C1 segment of cervical spinal cord (tissue), 14 donors: ENCODE results near the gene NTSR1.

Experiments used
- DNase-seq, 14 donors: peaks; one replicate each; lab custom pipeline; 2025; lab: John Stamatoyannopoulos, UW

NTSR1 gene

DNA sequence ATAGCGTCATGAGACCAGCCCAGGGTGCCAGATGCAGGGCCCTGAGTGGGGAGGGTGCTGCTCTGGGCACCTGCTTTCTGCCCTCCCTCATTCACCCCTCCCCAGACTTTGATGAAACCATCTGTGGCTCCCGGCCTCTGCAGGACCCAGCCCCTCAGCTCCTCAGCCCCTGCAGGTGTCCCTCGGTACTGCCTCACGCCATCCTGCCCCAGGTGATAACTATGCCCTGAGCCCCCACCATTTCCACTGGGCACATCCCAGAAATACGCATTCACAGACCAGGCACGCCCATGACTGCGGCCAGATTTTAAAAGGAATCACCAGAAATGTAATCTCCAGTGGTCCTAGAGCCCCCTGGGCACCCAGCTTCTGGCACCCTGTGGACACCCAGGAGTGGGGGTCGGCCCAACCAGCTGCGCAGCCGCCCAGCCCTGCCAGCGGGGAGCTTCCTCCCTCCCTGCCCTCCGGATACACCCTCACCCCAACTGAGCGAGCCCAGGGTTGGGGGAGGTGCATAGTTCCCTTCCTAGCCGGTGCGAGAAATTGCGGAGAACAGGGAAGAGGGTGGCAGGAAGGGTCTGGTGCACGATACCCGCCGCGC lies 615 bp upstream of the NTSR1 start:
- DNase-seq, result no peak

DNA sequence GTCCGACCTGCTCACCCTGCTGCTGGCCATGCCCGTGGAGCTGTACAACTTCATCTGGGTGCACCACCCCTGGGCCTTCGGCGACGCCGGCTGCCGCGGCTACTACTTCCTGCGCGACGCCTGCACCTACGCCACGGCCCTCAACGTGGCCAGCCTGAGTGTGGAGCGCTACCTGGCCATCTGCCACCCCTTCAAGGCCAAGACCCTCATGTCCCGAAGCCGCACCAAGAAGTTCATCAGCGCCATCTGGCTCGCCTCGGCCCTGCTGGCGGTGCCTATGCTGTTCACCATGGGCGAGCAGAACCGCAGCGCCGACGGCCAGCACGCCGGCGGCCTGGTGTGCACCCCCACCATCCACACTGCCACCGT lies 885 bp downstream of the NTSR1 start:
- DNase-seq, result no peak

DNA sequence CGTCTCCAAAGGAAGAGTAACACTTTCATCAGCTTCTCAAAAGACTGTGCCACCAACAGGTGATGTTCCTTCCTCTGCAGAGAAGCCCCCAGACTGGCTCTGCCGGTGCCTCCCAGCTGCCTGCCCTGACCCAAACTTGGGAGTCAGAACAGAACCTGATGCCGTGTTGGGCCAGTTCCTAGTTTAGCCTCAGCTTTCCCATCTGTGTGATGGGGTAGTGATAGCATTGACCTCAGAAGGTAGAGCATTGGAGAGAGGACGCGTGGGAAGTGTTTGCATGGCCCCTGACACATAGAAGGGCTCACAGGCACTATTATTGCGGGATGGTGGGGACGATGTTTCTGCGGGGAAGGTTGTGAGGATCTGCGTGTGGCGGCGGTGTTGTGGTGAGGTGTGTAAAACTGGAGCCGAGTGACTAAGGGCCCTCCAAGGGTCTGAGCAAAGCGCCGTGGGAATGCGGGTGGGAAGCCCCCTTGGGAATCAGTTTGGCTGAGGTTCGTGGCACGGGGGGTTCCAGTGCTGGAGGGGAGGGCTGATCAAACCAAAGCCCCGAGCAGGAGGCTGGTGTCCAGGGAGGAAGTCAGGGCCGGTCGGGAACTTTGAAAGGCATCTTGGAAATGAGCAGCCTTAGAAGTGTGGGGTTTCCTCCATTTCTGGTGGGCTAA lies 1.7 kb downstream of the NTSR1 start:
- no peak for DNase-seq

DNA sequence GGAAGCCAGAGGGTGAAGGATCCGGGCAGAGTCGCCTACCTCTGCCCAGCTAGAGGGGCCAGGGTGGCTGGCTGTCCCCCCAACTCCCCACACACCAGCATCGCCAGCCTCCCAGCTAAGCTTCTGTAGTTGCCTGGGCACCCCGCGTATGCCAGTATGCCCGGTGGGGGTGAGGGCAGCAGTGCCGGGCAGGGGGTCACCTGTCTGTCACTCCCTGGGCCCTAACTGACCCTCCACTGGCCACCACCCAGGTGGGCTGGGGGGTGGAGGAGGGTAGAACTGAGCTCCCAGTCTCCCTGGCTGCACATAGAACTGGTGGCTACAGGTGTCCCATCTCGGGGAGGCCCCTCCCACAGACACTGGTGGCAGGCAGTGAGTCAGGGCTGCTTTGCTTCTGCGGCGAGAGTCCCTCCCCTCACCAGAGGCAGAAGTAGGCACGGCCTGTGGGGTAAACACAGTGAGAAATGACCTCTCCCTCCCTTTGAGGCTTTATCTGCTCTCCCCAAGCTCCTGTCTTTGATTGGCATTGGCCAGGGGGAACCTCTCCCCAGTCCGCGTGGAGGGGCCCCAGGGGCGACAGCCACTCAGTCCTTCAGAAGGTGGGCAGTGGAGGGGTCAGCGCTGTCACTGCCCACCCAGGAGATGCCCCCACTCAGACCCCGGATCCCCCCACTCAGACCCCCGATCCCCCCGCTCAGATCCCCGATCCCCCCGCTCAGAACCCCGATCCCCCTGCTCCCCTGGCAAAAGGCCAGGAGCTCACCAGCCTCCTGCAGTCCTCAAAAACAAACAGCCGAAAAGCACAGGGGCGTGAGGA lies 2.5 kb downstream of the NTSR1 start:
- DNase-seq, result no peak

DNA sequence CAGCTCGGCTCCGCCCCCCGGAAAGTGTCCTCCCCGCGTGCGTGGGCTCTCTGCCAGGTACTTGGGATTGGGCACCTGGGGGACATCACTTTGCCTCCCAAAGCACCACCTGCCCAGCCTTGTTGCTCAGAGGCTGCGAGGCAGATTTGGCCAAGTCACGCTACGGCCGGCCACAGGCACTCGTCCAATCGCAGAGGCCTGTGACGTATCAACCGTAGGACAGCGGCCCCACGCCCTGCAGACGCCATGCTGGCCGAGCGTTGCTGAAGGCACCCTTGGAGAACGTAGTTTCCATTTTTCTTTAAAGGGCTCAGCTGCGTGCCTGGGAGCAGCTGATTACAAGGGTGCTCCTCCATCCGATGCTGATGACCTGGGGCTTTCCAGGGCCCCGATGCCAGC lies 3.1 kb downstream of the NTSR1 start:
- no peak for DNase-seq

DNA sequence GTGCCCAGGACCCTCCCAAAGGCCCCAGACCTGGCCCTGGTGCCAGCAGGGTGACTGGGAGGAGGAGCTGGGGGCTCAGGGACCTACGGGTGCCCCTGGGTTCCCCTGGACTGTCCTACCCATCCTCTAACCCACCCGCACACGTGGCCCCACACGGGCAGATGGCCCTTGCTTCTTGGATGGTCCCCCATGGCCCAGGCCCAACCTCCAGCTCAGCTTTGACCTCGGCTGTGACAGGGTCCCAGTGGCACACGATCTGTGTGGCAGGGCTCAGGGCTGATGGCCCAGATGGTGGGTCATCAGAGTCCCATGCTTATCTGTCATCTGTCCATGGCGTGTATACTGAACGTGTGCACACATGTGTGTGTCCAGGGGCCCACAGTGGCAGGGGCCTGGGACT lies 4.0 kb downstream of the NTSR1 start:
- DNase-seq, result no peak

DNA sequence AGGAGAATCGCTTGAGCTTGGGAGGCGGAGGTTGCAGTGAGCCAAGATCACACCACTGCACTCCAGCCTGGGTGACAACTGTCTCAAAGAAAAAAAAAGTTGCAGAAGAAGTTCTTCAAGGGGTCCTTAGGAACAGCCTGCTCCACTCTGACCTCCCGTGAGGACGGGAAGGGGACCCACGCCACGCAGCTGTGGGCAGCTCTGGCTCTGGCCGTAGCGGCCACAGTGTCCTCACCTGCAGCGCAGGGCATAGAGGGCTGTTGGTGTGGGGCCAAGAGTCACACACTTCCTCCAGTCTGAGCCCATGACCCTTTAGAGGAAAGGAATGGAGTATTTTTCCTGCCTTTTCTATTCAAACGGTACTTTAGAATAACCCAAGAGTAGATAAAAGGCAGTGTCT lies 5.4 kb downstream of the NTSR1 start:
- DNase-seq, result no peak

DNA sequence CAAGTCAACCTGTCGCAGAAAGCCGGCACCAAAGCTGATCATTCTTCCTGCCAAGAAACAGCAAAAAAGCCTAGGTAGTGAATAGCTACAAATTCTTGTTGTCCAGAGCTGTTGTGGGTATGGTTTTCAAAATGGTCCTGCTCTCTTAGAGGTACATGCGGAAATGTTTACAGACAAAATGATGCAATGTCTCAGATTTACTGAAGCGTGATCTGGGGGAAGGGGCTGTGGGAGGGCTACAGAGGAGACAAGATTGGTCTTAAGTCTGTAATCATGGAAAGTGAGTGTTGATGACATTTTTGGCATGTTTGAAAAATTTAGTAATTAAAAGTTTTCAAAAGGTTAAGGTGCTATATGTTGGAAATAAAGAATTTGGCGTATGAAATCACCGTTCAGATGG lies 6.2 kb downstream of the NTSR1 start:
- no peak for DNase-seq

DNA sequence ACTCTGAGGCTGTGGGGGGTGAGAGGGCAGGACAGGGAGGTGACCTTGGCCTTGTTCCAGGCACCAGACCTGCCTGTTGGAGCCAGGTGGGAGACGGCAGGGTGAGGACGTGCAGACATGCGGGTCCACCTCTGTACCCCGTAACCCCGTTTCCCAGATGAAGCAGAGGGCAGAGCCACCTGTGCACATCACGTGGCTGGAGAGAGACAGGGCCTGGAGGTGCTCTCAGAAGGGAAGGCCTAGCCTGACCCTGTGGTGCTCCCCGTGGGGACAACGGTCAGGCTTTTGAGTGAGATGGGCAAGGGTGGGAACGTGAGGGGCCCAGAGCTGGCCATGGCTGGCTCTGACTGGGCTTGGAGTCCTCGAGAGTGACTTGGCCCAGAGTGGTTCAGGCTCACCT lies 6.6 kb downstream of the NTSR1 start:
- no peak for DNase-seq

DNA sequence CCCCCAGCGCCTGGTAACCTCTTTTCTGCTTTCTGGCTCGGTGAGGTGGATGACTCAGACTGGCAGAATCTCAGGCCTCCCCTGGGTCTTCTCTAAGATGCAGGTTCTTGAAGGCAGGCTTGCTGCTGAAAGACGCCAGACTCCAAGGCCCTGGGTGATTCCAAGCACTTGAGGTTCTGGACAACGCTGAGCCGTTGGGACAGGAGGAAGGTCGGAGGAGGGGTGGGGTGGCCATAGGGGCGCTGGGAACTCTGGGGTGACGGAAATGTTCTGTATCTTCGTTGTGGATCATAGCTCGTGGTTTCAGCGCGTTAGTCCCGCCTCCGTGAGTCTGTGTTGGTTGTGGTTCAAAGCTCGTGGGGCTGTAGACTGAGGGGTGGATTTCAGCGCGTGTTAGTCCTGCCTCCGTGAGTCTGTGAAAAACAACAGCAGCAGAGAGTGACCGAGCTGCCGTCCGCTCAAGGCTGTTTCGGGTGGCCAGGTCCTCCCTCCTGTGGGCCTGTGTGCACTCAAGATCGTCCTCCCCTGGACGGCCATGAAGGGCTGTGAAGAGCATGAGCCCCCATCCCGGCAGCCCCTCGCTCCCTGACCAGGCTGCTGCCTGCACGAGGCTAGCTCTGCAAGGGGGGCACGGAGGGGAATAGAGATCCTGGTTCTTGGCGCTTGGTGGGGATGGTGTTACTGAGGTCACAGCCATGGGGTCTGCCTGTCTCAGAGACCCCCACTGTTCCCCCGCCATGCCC lies 7.7 kb downstream of the NTSR1 start:
- no peak for DNase-seq

DNA sequence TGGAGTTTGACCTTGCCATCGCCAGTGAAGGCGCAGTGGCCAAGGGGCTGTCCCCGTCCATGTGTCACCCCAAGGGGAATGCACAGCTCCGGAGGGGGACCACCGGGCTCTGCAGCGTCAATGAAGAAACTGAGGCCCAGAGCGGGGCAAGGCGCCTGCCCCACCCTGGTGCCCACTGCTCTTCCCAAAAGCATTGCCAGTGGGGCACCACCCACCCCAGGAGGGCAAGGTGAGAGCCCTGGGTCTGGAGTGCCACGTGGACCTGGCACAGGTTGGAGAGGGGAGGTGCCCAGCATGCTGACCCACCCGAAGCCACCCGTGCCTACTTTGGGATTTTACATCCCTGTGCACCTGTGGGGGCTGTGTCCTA lies 8.3 kb downstream of the NTSR1 start:
- DNase-seq, result no peak

DNA sequence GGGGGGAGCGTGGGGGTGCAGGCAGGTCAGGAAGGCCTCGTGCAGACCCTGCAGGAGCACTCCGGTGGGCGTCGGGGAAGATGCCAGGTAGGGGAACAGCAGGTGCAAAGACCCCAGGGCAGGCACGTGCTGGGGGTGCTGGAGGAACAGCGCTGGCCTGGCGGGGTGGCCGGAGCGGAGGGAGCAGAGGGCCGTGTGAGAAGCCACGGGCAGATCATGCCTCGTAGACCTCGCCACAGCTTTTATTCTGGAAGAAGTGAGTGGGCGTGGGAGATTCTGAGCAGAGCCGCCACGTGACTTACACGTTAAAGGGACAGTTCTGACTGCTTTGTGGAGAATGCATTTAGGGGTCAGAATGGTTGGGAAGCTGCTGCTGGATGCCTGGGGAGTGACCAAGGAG lies 9.3 kb downstream of the NTSR1 start:
- DNase-seq, result no peak

DNA sequence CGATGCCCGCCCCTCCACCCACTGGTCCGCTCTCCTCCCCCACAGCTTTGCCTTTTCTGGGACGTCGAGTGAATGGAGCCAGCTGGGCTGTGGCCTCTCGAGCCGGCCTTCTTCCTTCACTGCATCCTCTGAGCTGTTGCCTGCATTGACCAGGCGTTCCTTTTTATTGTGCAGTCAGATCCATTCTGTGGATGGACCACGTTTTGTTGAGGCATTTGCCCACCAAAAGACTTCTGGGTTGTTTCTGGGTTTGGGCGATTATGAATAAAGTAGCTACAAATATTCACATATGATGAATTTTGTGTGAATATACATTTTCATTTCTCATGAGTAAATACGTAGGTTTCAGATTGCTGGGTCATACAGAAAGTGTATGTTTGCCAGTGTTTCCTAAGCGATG lies 9.9 kb downstream of the NTSR1 start:
- DNase-seq, result no peak

DNA sequence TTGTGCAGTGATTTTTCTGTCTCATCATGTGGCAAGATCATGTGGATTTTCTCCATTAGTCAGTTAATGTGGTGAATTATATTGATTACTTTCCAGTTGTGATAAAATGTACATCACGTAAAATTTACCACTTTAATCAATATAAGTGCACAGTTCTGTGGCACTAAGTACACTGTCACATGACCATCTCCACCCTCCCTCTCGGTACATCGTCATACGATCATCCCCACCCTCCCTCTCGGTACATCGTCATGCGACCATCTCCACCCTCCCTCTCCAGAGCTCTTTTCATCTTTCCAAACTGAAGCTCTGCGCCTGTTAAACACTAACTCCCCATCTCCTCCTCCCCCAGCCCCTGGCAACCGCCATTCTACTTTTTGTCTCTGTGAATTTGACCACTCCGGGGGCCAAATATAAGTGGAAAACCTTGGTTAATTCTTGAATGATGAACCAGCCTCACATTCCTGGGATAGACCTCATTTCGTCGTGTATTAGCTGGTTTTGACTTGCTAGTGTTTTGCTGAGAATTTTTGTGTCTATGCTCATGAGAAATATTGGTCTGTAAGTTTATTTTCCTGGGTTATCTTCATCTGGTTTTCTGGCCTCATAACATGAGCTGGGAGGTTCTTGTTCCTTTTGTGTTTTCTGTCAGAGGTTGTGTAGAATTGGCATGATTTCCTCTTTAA lies 10.8 kb downstream of the NTSR1 start:
- no peak for DNase-seq

DNA sequence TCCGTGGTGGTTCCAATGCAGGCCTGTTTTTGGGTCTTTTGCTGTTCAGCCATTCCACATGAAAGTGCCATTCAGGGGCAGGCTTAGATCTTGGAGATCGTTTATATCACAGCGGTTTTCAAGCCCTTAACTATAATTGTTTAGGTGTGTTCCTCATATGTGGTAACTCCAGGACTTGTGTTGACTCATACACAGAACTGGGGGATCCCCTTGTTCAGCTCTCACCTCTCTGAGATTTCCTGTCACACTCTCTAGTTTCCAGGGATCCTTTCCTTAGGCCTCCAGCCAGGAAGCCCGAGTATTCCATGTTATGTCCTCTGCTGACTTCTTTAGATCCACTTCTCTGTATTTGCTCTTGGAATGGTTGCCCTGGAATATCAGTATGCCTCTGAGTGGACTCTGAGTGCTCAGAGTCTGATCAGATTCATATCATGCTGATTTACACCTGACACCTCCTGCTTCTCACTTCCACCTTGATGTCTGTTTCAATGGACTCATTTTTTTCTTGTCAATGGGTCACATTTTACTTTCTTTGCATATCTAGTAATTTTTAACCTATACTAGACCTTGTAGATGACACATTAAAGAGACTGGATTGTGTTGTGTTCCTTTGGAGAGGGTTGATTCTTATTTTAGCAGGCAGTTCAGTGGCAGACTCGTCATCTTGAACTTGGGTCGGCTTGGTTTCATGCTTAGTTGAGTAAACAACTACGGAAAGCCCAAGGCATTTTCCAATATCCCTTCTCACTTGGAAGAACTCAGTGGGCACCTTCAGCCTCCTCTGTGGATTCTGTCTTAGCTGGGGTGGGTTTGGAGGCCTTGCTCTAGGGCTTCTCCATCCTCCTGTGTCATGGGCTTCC lies 13.1 kb downstream of the NTSR1 start:
- no peak for DNase-seq

DNA sequence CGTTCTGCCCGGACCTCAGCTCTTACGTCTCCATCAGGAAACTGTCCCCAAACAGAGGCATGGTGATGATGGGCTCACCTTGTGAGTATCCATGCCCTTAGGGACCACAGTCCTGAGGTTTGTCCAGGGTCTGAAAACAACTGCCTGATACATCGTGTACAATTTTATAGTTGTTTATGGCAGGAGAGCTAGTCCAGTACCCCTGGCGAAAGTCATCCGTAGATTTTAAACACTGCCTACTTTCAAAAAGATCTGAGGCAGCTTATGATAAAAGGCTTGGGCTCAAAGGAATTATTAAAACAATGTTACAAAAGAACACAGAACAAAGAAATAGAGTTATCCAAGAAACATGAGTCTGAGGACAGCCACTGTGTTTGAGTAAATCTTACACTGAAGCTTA lies 14.0 kb downstream of the NTSR1 start:
- DNase-seq, result no peak

DNA sequence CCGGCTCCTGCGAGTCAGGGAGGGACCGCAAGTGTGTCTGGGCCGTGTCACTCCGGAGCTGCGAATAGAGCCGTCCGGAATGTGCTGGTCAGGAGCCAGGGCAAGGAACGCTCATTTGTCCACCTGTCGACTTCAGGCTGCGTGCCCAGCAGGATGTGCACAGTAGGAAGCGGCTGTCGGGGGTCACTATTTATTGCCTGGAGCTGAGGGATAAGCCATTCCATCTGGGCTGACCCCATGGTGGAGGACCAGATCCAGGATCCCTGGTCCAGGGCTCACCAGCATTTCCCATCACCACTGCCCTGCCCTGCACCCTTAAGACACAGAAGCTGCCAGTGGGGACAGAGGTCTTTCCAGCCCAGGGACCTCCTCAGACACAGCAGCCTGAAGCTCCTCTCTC lies 14.7 kb downstream of the NTSR1 start:
- DNase-seq, result peak in 3 of 14 donors; percentile 16 to 41 (median 18)

DNA sequence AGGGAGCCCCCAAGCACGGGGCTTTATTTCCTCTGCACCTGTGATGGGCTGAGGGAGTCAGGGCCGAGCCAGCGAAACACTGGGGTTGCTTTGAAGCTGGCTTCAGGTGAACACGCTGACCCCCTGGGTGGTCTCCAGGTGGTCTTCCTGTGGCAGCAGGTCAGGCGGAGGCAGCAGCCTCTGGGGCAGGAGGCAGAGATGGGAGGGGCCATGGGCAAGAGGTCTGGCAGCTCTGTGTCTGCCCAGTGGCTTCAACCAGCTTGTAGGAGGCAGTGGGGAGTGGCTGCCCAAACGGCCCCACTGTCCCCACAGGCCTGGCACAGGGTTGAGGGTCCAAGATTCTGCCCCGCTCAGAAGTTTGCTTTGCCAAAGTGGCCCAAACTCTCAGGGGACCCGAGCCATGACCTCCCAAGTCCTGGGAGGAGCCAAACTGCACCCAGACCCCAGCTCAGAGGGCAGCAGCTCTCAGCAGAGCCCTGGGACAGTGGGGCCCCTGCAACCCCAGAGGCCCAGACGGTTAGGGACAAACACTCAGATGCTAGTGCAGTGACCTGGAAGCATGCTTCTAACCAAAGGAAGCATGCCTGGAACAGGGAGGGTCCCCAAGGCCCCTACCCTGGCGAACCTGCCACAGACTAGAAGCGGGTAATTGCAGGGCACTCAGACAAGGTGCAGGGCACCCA lies 15.3 kb downstream of the NTSR1 start:
- no peak for DNase-seq

DNA sequence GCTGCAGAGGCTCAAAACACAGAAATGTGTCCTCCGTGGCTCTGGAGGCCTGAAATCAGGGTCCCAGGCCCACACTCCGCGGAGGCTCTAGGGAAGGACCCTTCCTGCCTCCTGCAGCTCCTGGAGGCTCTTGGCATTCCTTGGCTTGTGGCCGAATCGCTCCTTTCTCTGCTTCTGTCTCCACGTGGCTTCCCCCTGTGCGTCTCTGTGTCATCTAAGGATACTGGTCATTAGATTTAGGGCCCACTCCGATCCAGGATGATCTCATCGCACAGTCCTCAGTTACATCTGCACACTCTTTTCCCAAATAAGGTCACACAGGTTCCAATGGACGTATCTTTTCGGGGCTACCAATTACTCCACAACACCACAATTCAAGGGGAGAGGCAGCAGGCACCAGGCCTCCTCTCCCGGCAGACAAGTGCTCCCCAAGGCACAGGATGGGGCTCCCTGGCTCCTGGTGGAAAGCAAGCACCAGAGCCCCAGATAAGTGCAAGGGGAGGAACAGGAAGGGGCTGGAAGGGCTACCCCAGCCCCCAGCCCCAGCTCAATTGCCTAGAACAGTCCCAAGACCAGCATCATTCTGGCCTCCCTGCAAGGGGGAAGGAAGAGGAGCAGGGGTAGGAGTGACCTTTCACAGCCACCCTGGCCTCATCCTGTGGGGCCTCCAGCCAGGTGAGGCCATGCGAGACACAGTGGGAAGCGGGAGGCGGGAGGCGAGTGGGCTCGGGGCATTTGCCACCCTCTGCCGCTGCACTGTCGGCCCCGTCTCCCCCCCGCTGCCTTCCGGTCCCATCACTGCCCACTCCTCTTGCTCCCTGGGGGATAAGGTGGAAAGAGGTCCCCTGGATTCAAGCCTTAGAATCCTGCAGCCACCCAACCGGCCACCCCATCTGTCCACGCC lies 16.3 kb downstream of the NTSR1 start:
- no peak for DNase-seq
